NCI-H128 (cell line): ENCODE measurements around the gene PDCD4.

ENCODE experiments used
- DNase-seq: peaks from one replicate; lab custom pipeline; 2025; ENCODE audit not compliant: unreplicated experiment; lab: John Stamatoyannopoulos, UW

Gene PDCD4

DNA sequence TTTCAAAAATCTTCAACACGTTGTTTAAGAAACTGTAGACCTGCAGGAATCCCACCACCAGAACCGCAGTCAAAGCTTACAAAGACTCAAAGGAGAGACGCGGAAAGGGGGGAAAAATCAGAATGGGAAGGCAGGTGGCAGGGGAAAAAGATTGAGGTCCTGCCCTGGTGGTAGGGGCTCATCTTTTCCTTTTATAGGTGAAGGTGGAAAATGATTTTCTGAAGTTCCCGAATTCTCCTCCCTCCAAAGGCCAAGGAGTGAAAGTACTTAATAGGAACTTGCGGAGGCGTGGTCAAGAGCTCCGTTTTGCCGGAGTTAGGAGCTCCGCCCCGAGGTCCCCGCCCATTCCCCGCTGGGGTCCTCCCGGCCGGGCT is 46.5 kb downstream of the PDCD4 start:
- no peak for DNase-seq

DNA sequence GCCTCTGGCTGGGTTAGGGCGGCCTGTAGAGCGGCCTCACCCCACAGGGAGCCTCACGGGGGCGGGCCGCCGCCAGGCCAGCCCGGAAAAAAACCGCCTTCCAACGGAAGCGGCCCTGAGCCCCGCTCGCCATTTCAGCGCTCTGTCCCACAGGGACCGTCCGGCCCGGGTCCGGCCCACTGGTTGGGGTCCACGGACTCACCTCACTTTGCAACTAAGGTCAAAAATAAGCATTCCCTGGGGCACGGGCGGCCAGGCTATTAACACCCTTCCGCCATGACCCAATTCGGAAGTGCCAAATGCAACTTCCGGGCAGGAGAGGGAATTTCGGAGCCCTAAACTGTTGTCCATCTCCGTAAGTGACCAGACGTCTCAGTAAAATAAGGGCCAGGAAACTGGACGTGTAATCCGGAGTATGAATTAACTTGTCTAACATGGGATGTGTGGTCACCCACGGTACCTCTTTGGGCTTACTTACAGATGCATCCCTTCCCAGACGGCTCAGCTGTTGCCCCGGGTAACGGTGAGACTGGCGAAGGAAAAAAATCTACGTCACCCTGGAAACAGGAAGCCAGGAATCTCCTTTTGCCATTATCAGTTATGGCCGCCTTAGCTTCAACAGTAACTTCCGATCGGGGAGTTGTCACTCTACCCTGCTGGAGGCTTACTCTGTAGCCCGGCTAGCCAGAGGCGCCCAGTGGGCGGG is 47.1 kb downstream of the PDCD4 start, which contains the start of gene BBIP1:
TSS of gene BBIP1 (minus strand) at position 538 of the 706 bp plus-strand sequence. CDS start 1,023 bp downstream, outside the sequence.
- DNase-seq: peak; percentile 95

DNA sequence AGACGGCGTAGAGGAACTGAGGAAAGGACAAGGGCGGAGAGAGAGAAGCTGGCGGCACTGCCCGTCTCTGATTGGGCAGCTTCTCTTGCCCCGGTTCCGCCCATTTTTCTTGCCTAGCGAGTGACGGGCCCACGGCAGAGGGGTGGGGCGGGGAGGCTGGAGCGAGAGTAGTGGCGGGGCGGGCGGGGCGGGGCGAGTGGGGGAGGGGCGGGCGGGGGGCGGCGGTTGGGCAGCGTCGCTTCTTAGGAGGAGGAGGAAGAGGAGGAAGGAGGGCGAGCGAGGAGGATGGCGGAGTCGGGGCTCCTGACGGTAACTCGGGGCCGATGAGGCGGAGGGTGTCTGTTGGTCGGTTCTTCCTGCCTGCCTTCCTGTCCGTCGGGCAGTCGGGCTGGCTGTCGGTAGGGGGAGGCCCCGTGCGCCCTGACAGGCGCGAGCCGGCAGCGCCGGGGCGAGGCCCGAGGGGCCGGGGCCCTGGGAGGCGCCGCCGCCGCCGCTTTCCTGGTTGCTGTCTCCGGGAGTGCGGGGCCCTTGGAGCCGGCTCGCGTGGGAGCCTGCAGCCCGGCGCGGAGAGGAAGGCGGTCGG is 47.7 kb downstream of the PDCD4 start, which contains the start of gene SHOC2:
TSS of gene SHOC2 (plus strand) at position 256 of the 583 bp plus-strand sequence. CDS start 44,755 bp downstream, outside the sequence.
- DNase-seq: no peak

DNA sequence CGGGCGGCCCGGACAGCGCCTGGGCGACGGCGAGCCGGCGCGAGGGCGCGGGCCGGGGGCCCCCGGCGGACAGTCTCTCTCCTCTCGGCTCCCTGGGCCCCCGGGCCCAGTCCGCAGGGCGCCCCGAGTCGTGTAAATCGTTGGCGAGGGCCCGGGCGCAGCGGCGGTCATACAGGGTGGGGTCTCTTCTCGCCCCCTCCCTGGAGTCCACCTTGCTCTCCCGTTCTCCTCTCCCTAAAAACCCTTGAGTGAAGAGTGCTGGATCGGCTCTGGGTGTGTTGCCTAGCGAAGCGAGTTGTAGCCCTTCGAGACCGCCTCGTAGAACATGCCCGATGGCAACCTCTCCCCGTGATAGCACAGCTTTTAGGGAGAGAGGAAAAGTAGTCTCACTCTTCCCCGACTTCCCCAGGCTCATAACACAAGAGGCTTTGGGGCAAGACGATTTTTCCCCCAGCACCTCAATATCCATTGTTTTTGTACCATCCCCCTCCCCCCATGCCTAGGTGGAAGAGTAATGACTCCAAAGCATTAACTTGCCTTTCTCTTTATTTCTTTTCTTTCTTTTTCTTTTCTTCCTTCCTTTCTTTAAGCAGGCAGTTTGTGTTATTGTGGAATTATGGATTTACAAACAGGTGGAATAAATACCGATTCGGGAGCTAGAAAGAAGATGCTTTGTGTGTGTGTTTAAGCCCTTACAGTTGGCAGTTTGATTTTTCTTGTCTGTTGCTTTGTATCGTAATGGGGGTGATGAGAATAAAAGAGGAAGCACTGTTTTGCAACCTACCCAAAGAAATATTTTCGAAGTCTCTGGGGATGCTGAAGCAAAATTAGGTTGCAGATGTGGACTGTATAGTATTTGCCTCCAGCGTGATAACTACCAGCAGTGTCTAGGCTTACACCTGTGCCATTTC is 48.5 kb downstream of the PDCD4 start:
- DNase-seq: no peak

DNA sequence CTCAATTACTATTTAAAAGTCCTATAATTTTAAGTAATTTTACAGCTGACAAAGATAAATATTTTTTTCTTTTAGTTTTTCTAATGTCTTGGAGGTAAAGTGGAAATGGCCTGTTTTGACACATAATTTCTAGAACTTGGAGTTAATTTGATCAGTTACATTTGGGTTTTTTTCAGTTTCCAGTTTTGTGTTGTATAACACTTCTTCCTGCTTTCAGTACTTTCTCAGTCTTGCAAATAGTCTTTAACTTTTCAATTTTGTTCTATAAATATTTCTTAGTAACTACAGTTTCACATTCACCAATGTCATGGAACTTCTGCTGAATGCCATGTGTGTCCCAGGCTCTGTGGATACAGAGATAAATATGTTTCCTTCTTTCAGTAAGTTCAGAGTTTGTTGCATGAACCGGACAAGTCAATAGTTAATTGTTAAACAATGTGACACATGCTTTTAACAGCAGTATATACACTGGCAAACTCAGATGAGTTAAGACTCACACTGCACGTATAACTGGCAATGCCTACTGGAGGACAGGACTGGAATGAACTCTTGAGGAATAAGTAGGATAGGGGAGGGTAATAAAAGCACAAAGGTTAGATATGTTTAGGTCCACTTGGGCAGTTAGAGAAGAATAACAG is 52.2 kb downstream of the PDCD4 start:
- no peak for DNase-seq

DNA sequence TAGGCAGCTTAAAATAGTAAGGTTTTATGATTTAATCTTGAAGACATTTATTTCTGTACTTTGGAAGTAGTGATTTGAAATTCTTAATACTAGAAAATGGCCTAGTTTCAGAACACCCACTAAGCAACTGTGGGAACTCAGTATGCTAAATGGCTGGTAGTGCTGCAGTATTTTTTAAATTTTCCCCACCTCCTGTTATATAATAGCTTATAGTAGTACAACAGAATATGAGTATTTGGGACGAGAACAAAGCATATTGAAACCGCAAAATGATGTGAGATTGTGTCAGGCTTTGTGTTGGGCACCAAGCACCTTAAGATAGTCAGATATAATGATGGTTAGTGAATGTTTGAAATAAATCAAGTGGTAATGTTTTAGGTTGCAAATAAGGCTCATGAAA is 55.7 kb downstream of the PDCD4 start:
- DNase-seq: no peak

DNA sequence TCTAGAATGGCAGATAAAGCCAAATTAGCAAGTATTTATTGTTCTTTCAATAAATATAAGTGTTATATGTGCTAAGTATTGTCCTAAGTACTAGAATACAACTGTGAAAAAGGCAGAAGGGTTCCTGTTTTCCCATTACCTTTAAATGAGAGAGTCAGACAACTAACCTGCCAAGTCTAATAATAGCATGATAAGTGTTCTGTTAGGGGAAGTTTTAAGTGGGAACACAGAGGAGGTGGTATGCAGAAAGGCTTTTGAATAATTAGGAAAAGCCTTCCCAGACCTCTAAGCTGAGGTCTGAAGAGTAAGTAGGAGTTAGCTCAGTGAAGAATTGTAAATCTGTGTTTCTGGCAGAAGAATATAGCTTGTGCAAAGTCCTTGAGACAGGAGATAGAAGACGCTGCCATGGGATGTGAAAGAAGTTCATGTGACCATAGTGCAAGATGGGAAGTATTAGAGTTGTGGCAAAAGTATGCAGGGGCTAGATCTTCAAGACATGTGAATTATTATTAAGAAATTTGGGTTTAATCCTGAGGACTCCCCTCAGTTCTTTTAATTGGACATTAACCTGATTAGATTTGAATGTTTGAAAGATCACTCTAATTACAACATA is 60.1 kb downstream of the PDCD4 start:
- DNase-seq: no peak

DNA sequence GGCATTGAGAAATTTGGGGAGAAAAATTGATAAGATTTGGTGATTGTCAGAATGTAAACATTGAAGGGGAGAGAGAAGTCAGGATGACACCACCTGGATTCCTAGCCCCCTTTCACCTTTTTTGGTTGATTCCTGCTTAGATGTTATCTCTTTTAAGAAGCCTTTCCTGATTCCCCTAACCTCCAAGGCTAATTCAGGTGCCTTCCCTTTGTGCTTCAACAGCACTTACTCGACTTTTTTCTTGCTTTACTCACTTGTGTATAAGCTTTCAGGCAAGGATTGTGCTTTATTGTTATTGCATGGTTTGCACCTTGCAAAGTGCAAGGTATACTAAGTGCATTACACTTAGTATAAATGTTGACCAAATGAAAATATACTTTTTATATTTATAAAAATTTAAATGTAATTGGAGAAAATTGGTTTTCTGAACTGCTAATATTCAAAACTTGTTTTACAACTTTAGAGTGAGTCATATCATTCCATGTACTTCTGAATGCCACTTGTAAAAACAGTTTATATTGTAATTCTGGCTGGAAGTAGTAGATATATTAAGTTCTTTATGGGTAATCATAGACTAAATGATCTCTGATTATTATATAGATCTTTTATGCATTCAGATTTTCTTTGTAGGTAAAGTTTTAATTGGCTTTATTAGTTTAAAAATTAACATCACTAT is 60.9 kb downstream of the PDCD4 start:
- no peak for DNase-seq

DNA sequence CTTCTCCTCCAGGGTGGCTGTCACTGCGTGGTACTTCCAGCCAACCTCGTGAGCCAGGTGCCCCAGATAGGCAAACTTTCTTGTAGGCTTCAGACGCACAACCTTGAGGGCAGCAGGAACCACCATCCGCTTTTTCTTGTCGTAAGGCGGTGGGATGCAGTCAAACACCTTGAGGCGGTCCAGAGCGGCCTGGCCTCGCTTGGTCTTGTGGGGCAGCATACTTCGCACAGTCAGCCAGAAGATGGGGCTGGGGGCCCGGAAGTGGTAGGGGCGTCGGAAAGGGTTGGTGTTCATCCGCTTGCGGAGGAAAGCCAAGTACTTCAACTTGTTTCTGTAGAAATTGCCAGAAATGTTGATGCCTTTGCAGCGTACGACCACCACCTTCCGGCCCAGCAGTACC is 65.0 kb downstream of the PDCD4 start:
- DNase-seq: no peak

DNA sequence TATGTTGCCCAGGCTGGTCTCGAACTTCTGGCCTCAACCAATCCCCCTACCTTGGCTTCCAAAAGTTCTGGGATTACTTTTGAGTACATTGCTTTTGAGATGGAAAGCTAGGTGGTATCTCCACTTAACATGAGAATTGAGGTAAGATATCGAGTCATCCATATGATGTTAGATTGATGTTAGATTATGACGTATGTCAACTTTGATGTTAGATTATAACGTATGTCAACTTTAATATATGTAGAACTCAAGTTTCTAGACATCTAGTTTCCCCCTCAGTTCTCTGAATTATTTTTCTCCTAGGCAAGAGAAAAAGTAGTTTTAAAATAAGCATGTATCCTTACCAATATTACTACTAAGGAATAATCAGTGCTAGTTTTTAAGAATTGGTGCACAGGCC is 67.7 kb downstream of the PDCD4 start:
- no peak for DNase-seq

DNA sequence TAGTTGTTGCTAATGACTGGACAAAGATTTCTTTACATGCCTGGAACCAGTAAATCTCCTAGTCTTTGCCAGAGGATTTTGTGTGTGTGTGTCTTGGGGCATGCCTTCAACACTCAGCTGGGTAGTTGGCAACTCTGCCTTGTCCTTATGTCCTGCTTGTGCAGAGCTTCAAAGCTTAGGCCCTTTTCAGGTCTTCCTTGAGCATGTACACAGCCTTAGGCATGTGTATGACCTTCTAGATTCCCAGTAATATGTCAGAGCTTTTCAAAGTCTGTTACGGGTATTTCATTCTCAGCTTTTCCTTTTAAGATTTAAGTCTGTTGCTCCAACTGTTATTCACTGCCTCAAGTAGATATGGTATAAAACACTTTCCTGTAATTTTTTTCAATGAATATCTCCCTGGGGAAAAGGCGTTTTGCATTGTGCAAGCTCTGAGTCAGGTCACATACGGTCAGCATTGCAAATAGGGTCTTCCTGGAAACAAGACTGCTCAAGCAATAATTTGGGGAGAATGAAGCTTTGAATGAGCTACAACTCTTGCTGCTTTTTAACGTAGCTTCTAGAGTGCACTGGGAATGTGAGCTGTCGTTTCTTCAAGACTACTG is 73.2 kb downstream of the PDCD4 start:
- no peak for DNase-seq

DNA sequence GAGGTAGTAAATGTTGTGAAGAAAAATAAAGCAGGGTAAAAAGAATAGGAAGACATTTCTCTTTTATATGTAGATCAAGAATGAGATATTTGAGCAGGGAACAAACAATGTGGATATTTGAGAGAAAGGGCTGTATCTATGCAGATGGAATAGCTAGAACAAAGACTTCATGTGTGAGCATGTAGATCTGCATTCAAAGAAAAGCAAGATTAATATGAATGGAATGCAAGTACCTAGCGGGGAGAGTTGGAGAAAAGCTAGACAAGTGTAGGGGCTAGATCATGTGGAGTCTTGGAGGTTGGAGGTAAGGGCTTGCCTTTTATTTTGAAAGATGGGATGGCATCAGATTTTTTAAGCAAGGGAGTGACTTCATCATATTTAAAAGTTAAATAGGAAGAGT is 74.8 kb downstream of the PDCD4 start:
- no peak for DNase-seq

DNA sequence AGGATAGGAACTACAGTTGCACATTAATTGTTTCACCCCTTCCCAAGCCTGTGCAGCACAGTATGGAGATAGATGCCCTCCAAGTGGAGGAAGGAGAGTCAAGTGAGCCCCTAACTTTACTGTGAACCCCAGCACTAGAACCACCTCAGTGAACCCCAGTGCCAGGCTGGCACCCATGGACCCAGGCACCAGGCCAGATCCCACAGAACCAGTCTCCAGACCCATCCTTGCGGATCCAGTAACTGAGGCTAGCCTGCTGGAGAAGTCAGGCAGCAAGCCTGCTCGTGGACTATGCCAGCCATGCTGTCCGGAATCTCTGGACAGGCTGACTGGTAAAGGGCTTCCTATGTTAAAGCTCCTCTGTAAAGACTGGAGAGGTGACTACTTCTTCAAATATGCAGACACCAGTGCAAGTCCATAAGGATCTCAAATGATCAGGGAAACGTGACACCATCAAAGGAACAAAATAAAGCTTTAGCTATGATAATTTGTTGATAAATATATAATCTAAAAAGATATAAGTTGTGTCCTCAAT is 75.4 kb downstream of the PDCD4 start:
- no peak for DNase-seq
